ENCODE data around the gene LSM12. TPM values are rescaled to one million over a fixed set of nuclear protein-coding genes. Genes with fewer than 3 reads are reported as not detected.
"Not testable (repeated sequence)": the region's sequence is repeated elsewhere in the genome, so short reads cannot be mapped to it uniquely, and the experiment has no call there.

LSM12 gene
- total RNA-seq, 1 experiment from 2014 or later = 116 TPM

DNA sequence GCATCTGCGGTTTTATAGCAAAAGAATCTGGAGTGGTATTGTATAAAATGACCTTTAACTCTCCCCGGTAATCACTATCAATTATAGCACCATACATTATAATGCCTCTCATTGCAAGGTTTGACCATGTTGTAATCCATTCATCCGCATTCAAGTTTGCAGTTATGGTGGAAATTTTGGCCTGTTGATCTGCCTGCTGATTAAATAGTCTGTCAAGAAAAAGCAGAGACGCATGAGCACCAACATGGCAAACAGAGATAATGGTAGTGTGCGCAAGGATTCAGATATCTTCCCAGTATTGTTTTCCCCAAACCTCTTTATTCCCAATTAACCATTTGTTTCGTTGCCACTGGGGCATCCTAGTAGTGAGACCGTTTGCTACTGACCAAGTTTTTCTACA, 45.2 kb downstream of the LSM12 start:
- in situ Hi-C loops (cut with HindIII; ENCODE audit: low sequenced_read_pairs); DNase-seq (ENCODE audit: low spot score): not testable (repeated sequence)

DNA sequence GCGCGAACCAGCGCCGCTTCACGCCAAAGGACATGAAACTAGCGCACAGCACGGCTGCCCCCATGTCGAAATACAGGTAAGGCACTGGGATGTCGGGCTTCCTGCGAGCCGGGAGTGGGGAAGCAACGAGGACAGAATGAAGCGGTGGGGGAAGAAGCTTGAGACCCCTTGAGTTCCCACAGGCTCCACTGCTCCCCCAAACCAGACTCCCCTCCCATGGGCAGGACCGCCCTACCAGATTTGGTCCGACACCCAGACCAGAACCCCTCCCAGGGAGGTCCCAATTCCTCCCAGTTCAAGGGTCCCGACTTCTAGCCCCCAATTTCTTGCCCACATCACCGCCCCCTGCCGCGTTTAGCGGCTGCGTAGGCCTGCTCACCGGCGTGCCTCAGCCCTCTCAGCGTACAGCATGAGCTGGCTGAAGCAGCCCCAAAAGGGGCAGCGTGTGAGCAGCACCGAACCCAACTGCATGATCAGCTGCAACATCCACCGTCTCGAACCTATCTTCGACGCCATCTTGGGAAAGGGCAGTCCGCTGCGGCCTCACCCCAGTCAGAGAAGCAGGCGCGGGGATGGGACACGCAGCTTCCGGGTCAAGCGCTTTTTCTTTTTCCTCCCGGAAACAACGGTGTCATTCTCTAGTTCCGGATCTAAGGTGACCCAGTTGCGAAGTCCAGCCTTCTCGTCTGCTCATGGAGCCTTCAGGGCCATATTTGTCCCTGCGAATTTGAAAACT, 51.9 kb downstream of the LSM12 start, which contains the start of gene TMEM101:
TSS of gene TMEM101 (minus strand) at position 527 of the 736 bp plus-strand sequence. CDS start at position 516, 11 bp downstream.
- in situ Hi-C loops (cut with HindIII; ENCODE audit: low sequenced_read_pairs) = no loop called here

DNA sequence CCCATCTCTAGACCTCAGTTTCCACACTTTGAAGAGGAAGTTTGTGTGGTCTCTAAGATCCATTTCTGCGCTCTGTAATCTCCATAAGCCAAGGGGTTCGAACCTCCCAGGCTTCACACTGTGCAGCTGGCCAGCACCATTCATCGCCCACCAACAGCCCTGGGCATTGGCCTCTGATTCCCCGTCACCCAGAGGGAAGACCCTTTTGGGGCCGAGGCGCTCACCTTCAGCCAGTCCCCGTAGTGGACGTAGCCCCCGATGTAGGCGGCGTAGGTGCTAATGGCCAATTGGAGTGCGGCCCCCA, 52.4 kb downstream of the LSM12 start:
- DNase-seq (ENCODE audit: low spot score) = no peak
- in situ Hi-C loops (cut with HindIII; ENCODE audit: low sequenced_read_pairs) = no loop called here

More for the DNA sequence above, 51.9 kb downstream of the LSM12 start, which contains the start of gene TMEM101:
- peak; percentile 93 for DNase-seq (ENCODE audit: low spot score)

DNA sequence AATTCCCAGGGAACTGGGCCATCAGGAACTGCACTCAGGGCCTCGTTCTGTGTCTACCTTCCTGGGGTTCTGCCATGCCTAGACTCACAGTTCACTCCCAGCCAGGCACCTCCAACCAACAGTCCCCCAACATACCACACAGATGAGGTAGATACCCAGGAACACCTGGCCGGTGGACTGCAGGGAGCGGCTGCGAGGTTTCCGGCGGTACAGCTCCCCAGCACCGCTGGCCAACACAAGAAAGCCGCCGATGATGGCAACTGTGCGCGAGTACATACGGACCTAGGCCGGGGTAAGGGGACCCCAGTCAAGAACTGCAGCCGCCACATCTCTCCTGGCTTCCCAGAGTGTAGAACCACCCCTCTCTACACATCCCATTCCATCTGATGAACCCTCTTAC, 53.6 kb downstream of the LSM12 start:
- in situ Hi-C loops (cut with HindIII; ENCODE audit: low sequenced_read_pairs) = no loop called here
- no peak for DNase-seq (ENCODE audit: low spot score)

DNA sequence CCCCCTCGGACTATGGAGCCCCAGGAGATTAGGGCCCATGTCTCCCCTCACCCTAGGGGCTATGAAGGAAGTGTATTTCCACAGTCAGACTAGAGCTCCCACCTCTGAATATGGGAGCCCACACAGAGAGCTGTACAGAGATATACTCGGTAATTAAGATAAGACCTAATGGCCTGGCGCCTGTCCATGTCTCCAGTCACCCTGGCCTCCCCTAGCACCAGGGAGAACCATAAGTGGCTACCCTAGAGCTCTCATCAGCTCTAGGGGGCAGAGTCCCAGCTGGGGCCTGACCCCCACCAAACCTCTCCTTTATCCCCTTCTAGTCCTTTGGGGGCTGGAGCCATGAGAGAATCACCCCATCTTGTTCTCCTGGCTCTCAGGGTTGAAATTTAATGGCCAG, 54.1 kb downstream of the LSM12 start:
- in situ Hi-C loops (cut with HindIII; ENCODE audit: low sequenced_read_pairs) = no loop called here

DNA sequence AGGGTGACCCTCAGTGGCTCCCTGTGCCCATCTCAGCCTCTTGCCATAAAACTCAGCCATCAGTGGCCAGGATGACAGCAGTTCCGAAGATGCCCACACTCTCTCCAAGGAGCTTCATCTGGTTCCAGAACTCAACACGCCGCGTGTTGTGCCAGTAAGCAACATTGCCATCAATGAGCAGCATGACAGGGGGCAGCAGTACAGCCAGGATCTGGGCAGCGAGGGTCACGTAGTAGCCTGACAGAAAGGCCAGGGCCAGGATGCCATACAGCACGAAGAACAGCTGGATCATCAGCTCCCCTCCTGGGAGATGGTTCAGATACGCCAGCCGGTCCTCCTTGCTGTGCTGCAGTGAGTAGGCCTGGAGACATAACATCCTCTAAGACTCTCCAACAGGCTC, 54.6 kb downstream of the LSM12 start:
- in situ Hi-C loops (cut with HindIII; ENCODE audit: low sequenced_read_pairs) = no loop called here
- no peak for DNase-seq (ENCODE audit: low spot score)

More for the DNA sequence above, 54.1 kb downstream of the LSM12 start:
- DNase-seq (ENCODE audit: low spot score) = no peak

DNA sequence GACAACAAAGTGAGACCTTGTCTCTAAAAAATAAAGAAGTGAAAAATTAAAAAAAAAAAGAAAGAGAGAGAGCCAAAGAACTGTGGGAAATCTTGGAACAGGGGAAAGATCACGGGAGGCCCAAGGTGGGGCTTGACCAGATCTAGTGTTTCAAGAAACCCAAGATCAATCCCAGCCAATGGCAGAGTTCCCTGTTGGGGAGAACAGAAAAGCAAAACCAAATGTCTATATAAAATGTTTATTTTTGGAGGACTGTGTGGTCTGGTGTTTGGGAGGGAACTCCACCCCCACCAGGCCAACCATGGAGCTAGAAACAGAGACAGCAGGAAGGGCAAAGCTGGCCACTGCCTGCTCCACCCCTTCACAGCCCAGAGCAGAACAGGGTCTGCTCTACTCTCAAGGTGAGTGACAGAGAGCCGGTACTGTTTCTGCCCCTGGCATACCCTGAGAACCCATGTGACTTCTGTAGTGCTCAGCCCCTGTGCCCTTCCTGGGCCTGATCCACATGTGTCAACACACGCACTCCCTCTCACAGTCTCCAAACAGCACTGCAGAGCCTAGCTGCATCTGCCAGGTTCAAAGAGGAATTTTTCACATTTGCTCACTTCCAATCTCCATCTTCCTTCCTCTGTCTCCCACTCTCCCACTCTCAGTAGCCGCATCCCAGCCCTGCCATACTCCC, 55.4 kb downstream of the LSM12 start:
- no peak for DNase-seq (ENCODE audit: low spot score)
- in situ Hi-C loops (cut with HindIII; ENCODE audit: low sequenced_read_pairs) = no loop called here

DNA sequence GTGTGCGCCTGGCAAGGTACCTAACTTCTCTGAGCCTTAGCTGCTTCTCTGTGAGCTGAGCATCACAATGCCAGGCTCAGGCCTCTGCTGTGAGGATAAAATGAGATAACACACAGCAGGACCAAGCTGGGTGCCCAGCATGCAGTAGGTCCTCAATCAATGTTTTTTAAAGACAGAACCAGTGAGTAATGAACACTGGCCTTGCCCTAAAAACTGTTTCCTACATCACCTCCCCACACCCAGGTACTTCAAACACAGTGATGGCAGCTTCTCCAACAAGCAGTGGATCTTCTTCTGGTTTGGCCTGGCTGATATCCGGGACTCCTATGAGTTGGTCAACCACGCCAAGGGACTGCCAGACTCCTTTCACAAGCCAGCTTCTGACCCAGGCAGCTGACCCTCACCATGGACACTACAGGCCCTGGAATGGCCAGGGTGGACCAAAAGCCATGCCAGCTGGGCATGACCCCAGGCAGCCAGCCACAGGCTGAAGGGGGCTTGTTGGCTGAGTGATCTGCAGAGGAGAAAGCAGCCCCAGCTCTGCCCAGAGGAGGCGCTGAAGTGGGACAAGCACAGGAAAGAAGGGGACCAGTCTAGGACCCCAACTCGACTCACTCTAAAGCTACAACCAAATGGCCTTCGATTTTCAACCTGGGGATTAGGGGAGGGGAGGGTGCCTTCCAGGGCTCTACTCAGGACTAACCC, 58.1 kb downstream of the LSM12 start:
- no peak for DNase-seq (ENCODE audit: low spot score)
- in situ Hi-C loops (cut with HindIII; ENCODE audit: low sequenced_read_pairs) = no loop called here

DNA sequence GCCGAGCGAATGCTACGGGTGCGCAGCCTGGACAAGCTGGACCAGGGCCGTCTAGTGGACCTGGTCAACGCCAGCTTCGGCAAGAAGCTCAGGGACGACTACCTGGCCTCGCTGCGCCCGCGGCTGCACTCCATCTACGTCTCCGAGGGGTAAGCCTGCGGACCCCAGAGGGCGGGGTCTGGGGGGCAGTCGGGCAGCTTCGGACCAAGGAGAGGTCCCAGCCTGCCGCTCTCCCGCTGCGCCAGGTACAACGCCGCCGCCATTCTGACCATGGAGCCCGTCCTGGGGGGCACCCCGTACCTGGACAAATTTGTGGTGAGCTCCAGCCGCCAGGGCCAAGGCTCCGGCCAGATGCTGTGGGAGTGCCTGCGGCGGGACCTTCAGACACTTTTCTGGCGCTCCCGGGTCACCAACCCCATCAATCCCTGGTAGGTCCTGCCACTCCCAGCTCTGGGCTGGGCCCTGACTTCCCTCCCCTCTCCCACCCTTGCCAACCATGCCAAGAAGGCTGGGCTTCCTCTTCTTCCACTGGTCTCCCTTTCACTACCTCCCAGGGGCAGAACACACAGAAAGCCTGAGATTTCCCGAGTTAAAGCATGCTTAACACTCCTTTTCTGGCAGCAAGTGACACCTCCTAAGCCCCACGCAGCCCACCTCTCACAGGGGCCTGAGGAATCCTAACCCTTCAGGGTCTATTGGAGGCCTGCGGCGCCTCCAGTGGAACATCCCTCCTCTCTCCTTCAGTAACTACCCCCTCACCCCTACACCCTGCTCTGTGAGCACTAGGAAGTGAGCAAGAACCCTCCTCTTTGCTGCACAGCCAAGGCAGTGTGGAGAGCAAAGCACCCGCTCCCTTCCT, 58.9 kb downstream of the LSM12 start:
- in situ Hi-C loops (cut with HindIII; ENCODE audit: low sequenced_read_pairs) = no loop called here
- no peak for DNase-seq (ENCODE audit: low spot score)

DNA sequence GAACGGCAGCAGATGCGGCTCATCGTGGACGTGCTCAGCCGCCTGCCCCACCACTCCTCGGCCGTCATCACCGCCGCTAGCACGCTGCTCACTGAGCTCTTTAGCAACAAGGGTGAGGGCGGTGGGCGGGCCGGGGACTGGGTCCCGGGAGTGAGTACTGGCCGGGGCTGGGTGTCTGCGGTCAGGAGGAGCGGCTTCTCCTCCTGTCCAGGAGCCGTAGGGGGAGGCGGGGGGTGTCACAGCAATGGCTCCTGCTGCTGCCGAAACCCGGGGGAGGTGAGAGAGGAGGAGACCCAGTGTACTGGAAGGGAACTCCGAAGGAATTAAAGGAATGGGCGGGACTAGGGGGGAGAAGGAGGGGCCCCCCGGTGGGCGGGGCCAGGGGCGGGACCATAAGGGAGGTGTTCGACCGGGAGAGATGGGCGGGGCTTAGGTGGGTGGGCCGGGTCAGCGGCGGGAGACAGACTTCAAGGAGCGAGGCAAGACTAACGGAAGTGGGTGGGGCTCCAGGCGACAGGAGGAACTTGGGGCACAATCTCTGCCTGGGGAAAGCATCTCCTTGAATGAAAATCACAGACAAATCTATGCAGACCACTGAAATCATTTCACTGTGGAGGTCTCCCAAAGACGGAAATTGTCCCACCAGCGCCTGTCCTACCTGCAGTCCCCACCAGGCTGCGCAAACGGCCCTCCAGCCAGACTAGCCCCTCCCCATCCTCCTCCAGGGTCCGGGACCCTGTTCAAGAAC, 59.7 kb downstream of the LSM12 start:
- DNase-seq (ENCODE audit: low spot score) = peak; percentile 74
- in situ Hi-C loops (cut with HindIII; ENCODE audit: low sequenced_read_pairs) = no loop called here

DNA sequence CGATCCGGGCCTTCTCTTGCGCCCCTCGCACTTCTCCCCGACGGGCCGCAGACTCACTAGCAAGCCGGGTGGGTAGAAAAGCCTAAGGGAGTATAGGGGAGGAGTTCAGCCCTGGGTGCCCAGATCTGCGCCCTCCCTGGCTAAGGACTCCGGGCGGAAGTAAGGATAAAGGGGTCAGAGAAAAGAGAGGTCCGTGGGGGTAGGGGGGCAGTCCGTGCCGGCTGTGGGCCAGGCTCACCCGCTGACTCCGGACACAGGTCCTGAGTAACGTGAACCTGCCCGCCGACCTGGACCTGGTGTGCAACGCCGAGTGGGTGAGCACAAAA, 60.2 kb downstream of the LSM12 start:
- DNase-seq (ENCODE audit: low spot score) = no peak
- in situ Hi-C loops (cut with HindIII; ENCODE audit: low sequenced_read_pairs) = no loop called here

DNA sequence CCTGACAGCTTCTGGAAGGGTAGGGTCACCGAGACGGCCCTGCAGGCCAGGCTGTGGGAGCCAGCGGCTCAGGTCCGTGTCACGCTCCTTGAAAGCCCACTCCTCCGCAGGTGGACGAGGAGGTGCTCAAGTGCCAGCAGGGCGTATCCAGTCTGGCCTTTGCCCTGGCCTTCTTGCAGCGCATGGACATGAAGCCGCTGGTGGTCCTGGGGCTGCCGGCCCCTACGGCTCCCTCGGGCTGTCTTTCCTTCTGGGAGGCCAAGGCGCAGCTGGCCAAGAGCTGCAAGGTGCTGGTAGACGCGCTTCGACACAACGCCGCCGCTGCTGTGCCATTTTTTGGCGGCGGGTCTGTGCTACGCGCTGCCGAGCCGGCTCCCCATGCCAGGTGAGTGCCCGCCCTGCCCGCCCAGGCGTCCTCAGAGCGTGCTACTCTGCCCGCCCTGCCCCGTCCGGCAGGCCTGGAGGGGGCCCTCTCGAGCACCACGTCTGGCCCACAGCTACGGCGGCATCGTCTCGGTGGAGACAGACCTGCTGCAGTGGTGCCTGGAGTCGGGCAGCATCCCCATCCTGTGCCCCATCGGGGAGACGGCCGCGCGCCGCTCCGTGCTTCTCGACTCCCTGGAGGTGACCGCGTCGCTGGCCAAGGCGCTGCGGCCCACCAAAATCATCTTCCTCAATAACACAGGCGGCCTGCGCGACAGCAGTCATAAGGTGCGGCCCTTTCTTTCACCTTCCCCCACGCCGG, 60.8 kb downstream of the LSM12 start:
- no peak for DNase-seq (ENCODE audit: low spot score)
- in situ Hi-C loops (cut with HindIII; ENCODE audit: low sequenced_read_pairs) = no loop called here

DNA sequence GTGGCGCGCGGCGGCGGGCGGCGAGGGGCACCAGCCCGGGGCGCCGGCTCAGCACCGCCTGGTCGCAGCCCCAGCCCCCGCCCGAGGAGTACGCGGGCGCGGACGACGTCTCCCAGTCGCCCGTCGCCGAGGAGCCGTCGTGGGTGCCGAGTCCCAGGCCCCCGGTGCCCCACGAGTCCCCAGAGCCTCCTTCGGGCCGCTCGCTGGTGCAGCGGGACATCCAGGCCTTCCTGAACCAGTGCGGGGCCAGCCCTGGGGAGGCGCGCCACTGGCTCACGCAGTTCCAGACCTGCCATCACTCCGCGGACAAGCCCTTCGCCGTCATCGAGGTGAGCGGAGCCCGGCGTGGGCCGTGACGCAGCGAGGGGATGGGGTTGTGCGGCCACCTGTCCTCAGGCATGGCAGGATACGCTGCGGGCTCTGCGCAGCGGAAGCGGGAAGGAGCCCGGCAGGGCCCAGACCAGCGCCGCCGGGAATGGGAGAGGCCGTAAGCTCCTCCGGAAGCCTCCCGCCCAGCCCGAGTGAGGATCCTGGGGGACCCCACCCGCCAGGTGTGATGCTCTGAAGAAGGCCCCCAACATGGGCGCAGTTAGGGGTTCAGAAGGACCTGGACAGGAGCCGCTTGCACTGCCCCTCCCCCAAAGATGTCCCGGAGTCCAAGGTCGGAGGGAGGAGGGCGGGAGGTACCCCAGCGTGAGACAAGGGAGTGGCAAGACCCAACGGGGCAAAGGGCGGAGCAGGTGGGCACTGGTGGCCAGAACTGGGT, 61.5 kb downstream of the LSM12 start:
- in situ Hi-C loops (cut with HindIII; ENCODE audit: low sequenced_read_pairs) = no loop called here
- no peak for DNase-seq (ENCODE audit: low spot score)

DNA sequence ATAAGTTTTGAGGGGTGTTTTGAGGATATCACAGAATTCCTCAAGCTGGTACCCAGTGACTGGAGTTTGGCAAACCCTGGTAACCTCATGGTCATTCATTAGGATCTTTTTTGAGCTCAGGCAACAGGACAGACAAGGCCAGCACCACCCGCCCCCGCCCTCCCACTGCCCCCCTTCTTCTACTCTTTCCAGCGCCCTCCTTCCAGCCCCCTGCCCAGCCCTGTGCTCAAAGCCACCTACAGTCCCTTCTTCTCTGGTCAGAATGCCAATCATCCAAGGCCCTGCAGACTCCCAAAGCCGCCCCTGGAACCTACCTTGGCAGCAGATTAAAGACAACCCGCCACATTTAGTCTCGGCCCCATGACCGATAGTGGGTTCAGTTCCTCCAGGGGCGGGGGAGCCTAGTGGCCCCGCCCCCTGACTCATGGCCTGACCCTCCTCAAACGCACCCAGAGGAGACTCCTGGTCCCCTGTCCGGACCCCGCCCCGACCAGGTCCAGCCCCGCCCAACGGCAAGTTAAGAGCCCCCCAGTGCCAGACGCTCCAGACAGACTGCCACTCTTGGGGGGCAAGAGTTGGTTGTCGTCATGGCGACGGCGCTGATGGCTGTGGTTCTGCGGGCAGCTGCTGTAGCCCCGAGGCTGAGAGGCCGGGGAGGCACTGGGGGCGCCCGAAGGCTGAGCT, 62.3 kb downstream of the LSM12 start, which contains the start of gene NAGS:
TSS of gene NAGS (plus strand) at position 546 of the 684 bp plus-strand sequence. CDS start at position 588, 42 bp downstream.
- DNase-seq (ENCODE audit: low spot score) = no peak
- in situ Hi-C loops (cut with HindIII; ENCODE audit: low sequenced_read_pairs) = no loop called here

DNA sequence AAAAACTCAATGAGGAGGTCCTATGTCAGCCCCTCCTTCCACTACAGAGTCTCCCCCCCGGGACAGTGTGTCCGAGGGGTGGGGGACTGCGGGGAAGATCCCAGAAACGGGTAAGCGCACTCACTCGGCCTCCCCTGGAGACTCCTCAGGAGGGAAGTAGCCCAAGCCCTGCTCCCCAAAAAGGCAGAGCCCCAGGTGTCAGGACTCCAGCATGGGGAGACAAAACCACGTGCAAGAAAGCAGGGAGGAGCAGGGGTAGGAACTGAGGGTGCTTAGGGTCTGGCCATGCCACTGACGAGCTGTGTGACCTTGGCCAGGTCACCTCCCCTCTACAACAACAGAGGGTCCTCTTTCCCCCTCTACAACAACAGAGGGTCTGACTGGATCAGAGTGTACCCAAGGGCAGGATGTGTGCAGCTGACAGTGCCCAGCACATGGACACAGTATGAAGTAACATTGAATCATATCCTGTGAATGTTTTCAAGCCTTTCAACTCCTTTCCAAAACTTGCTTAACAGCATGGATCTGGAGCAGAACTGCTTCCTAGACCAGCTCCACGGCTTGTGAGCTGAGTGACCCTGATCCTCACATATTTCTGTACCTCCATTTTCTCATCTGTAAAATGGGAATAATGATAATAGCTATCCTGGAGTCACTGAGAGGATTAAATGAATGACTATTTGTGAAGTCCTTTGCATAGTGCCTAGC, 64.2 kb downstream of the LSM12 start:
- in situ Hi-C loops (cut with HindIII; ENCODE audit: low sequenced_read_pairs) = no loop called here
- DNase-seq (ENCODE audit: low spot score) = no peak

DNA sequence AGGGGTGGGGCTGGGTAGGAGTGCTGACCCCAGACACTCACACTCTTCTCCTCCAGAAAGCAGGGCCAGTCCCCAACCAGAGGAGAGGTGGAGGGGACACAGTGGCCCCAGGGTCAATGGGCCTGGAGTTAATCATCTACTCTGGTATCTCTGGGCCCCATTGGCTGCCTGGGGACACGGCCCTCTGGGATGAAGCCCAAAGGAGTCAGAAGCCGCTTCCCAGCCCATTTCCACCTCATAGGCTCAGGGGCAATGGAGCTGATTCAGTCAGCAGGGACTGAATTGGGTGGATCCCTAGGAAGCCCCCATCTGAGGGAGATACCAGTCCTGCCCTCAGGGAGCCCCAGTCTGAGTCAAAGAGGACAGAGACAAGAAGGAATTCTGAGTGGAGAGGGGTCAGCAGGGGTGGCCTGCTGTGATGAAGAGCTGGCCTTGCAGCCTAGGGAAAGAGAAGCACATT, 65.0 kb downstream of the LSM12 start:
- no peak for DNase-seq (ENCODE audit: low spot score)
- in situ Hi-C loops (cut with HindIII; ENCODE audit: low sequenced_read_pairs) = no loop called here

All from G401 (cell line).